ENCODE data around the gene TSFM.

The TSFM gene

DNA sequence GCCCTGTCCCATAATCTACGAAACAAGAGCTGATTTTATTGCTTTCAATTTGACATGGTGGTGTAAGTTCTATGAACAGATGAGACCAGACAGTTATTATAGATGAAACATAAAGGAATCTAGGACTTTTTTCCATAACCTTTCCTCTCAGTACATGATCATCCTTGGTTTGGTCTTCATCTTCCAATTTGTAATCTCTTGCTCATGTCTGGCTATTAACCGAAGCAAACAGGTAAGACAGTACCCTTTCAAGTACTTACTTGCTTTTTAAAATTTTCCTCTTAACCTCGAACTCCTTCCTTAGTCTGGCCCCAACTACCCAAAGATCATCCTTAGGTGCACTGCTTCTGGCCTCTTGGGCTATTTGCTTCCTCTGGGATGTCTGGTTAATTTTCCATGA lies 36.6 kb upstream of the TSFM start:
- DNase-seq = no peak

DNA sequence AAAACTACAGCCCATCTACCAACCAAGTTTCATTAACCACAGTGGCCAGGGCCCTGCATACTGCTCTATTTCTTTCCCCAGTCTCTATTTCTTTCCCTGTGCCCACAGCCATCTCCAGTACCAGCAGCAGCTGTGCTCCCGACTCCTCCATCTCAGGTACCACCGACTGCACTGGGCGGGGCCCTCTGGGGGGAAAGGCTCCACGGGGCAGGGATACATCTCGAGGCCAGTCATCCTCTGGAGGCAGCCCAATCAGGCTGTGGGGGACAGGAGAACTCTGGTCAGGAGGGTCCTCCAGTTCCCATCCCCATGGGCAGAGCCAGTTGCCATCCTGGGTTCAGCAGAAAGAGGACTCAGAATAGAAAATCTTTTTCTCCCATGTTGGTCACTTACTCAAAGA lies 33.5 kb upstream of the TSFM start:
- no peak for DNase-seq

DNA sequence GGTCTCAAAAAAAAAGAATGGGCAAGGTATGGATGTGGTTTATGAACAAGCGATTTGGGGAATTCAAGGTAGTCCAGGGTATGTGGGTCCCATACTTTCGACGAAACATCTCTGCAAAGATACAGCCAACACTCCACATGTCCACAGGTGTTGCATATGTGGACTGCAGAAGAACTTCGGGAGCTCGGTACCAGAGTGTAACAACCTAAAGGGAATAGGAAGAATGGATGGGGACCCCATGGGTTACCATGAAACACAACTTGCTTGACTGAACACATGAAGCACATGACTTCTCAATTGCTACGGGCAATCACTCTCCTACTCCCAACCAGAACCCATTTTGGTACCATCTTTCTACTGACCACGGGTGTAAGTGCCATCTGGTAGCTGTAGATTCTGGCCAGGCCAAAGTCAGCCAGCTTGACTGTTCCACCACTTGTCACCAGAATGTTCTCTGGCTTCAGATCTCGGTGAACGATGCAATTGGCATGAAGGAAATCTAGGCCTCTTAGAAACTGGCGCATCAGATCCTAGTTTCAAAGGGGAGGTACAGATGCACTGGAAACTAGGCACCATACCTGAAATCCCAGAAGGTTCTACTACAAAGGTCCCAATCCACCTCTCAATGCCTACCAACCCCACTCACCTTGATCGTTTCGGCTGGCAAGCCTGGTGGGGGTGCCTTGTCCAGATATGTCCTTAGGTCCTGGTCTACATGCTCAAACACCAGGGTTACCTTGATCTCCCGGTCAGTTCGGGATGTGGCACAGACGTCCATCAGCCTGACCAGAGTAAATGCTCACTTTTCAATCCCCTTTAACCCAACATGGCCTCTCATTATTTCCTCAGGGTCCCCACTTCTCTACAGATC lies 31.8 kb upstream of the TSFM start:
- no peak for DNase-seq

DNA sequence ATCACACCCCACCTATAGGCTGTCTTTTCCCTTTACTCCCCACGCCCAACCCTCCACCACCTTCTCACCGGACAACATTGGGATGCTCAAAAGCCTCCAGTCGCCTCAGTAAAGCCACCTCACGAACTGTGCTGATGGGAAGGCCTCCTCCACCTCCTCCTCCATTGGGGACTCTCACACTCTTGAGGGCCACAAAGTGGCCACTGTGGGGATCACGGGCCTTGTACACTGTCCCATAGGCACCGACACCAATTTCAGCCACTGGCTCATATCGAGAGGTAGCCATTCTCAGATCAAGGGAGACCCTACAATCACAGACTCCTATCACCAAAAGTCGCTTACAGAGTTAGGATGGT lies 31.2 kb upstream of the TSFM start:
- no peak for DNase-seq

DNA sequence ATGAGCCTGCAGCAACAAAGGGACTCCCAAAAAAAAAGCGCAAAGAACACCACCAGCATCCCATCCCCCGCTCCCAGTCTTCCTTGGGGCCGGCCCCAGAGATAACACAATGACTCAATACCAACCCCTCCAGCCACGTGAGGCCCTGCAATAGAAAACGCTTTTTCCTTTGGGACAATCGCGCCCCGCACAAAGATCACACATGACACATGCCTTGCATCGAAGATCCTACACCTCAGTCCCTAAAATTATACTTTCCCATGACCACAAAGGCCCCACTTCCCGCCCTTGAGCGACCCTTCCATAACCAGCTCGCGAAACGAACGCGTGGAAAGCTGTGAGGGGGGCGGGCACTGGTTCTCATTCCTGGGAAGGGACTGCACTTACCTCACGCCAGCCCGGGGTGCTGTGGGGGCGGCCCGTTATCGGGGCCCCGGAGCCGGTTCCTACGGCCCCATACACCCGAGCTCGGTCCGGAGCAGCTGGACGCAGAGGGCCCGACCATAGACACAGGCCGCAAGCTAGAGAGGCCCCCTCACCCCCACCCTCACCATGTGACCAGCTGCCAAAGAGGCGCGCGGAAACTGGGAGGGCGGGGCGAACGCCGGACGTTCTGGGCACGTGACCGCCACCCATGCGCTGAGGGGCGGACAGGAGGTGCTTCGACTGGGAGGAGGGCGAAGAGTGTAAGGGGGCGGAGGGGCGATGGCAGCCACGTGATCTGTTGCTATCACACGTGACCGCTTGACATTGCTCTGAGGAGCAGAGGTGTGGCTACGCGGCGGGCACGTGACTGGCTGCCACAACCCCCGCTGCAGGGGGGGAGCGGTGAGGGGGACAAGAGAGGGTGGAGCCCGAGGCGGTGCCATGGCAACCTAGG lies 30.6 kb upstream of the TSFM start, which contains the start of gene CDK4:
Gene CDK4 (minus strand): TSS at position 523 of the 880 bp plus-strand sequence. CDS start 593 bp downstream, outside the sequence.
- peak; percentile 97 for DNase-seq

DNA sequence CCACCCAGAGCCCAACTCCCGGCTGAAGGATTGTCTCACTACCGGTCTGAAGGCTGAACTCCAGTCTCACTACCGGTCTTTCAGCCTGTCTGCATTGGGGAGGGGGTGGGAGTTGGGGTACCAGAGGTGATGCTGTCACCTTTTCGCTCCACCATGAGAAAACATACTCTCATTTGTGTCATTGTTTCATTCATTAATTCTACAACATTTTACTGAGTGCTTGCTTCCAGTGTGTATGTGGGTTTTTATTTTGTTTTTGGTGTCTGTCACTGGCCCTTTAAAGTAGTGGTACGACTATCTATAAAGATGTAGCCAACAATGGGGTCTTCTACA lies 30.0 kb upstream of the TSFM start:
- DNase-seq = no peak

DNA sequence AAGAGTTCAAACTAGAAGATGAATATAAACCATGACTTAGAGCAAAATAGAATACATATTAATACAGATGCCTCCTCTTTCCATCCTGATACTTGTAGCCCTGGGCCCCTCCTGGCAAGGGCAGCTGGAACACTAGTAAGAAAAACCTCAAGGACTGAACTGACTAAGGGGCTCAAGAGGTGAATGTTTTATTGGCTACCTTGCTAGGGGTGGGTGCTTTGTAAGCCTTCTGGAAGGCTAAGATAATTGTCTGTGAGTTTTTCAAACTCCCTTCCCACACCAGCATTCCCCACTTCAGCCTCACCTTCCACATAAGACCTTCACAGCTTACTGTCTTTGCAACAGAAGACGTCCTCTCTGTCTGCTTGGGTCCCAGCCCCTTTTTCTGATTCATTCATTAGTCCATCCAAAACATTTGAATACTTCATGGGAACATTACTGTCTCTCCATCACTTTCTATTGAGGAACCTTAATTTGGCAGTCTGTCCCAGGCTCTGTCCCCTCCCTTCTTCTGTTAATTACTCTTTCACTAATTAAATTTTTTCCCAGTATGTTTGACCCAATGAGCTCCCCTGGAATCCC lies 28.7 kb upstream of the TSFM start:
- no peak for DNase-seq

DNA sequence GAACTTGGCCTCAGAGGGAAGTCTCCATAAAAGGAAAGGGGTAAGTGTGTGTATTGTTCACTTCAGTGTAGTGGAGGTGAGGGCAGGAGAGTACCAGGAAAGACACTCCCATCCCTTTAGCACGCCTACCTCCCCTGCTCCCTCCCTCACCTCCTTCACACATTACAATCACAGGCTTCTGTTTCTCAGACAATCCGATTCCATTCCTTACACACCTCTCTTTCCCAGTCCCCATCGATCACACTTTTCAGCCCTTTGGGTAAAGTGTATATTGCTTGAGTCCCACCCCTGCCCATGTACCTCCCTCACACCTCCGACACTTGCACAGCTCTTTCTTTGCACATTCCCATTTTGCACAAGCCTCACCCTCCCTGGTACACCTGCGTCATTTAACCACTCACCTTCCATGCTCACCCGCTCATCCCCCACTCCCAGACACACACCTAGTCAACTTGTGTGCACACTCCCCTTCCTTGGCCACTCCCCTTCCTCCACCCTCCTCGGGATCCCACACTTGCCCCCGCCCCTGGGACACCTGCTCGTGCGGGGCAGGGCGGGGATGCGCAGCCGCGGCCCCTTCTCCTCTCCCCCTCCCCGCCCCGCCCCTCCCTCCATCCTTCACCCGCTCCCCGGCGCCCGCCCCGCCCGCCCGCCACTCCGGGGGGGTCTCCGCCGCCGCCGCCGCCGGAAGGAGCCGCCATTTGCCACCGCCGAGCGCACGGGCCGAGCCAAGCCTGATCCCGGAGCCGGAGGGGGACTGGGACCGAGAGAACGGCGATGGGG lies 28.0 kb upstream of the TSFM start, which contains the start of gene MARCHF9:
Gene MARCHF9 (plus strand): TSS at position 693 of the 783 bp plus-strand sequence. CDS start 426 bp downstream, outside the sequence.
- peak; percentile 37 for DNase-seq

DNA sequence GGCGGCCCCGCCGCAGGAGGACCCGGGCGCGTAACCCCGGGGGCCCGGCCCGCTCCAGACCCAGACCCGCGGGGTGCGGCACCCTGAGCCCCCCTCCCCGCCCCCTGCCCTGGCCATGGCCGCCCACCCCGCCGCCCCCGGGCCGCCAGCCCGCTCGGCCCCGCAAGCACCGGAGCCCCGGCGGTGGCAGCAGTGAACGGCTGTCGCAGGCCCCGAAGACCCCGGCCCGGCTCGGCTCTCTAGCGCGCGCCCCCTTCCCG lies 27.5 kb upstream of the TSFM start:
- no peak for DNase-seq

DNA sequence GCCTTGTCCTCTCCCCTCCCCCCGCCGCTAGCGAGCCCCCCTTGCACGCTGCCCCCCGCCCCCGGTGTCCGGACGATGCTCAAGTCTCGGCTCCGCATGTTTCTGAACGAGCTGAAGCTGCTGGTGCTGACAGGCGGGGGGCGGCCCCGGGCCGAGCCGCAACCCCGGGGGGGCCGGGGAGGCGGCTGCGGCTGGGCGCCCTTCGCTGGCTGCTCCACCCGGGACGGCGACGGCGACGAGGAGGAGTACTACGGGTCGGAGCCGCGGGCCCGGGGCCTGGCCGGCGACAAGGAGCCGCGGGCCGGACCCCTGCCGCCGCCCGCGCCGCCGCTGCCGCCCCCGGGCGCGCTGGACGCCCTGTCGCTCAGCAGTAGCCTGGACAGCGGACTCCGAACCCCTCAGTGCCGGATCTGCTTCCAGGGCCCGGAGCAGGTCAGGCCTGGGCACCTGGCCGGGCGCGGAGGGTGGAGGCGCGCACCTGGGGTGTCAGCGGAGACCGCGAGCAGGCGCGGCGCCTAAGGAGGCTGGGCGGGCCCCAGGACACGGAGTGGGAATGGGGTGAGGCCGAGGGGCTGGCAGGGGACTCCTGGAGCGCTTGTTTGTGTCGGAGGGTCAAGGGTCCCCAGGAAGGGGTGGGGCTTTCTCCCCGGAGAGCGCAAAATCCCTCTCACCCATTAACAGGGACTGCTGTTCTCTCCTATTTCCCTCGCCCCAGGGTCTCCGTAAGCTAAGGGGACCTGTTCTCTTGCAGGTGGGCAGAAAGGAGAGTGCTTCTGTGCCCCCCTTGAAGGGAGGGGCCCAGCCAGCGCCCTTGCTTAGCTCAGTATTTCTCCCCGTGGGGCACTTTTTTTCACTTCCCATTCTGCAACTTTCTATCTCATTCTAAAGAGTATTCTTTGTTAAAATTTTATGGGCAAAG lies 26.9 kb upstream of the TSFM start:
- DNase-seq = no peak

DNA sequence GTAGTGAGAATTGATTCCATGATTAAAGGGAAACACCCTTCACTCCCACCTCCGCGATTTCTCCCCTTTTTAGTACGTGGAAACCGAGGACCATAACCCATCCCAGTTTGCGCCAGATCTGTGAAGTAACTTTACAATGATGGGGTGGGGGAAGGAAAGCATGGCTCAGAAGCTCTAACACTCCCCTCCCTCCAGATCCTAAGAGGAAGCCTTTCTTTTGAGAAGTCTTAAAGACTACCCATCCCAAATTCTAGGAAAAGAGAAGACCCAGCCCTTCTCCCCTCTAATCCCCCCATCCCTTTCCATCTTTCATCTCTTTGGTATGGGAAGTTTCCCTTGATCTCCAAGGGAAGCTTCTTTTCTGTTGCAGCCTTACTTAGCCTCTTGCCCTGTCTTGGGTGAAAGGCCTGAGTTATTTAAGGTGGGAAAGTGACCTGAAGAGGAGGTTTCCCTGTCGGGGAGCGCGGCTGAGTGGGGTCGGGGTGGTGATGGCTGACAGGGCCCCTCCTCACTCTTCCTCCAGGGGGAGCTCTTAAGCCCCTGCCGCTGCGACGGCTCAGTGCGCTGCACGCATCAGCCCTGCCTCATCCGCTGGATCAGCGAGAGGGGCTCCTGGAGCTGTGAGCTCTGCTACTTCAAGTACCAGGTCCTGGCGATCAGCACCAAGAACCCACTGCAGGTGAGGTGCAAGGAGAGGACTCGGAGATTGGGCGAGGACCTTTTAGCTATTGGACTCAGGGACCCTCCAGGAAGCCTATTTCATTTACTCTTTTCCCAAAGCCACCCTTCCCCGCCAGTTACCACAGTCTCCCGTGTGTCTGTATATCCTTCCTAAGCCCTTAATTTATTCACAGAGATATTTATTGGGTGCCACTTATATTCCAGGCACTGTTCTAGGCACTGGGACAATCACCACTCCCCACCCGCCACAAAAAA lies 25.9 kb upstream of the TSFM start:
- DNase-seq = no peak

DNA sequence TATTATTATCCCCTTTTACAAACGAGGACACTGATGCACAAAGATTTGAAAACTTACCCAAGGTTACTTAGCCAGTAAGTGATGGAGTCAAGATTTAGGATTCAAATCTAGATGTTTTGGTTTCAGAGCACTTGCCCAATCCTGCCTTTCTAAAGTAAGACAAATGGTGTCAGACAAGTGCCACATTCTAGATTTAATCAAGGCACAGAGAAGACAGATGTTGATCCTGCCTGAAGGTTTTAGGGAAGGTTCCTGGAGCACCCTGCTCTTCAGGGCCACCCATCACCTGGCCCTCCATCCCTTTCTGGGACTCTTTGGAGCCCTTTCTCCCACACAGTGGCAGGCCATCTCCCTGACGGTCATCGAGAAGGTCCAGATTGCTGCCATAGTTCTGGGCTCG lies 24.8 kb upstream of the TSFM start:
- no peak for DNase-seq

DNA sequence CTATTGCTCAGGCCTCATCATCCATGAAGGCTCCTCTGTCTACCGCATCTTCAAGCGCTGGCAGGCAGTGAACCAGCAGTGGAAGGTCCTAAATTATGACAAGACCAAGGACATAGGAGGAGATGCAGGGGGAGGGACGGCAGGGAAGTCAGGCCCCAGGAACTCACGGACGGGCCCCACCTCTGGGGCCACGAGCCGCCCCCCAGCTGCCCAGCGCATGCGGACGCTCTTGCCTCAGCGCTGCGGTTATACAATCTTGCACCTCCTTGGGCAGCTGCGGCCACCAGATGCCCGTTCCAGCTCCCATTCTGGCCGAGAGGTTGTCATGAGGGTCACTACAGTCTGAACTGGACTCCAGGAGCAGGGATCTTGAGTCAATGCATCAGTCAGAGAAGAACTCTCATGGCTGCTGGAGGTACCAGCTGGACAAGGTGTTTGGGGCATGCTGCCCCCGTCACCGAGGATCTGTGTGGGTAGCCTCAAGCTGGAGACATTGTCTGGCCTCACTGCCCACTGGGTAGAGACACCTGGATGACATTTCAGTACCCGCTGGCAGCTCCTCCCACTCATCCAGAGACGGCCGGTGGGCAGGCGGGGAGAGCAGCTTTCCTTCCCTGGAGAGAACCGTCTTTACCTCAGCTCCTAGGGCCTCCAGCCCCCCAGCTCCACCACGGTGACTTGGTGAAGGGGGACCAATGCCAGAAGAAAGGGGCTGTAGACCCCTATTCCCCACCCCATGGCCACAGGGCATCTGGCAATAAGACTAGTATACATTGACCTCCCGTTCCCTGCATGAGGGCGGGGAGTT lies 23.8 kb upstream of the TSFM start:
- DNase-seq = no peak

DNA sequence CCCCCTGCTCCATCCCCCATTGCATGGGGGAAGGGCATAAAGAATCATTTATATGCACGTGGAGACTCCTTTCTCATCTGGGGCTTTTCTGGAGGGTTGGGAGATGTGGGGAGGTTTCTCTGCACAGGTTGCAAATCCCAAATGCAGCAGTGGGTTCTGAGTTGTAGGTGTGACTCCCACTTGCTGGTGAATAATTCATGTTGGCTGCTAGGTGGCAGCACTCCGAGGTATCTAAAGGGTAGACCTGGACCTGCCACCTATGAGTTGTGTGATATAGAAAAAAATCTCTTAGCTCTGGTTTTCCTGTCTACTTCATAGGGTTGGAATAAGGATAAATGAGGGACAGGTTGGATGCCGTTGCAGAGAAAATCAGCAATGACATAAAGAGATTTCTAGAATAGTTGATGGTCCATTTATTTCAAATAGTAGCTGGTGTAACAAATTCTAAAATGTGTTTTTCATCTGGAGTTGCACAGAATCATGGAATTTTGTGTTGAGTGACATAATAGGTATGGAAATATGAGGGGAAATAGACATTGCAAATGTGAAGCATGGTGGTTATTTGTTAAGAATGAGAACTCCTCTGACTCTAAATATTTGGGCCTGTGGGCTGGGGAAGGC lies 23.1 kb upstream of the TSFM start:
- no peak for DNase-seq

DNA sequence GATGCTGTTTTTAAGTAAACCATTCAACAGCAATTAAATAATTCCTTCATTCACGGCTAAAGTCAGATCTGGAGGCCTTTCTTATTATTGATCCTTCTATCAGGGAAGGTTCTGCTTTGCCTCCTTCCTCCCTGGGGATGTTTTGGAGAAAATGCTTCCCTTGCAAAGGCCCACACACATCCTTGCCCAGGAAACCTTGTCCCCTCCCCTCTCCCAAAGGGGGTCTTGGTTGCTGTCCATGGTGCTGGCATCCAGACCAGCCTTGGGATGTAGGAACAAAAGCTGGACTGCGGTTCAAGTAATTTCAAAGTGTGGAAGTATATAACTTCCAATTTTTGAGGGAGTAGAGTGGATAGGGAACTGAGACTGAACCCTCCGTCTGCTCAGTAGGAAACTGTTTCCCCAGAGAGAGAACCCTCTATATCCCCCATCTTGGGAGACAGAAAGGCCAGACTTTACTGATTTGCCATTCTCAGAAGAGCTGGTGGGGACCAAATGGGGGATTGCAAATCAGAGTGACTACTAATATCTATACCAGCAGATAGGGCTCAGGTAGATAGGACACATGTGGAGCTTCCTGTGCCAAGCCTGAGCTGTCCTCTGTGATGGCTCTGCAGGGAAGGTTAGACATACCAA lies 22.1 kb upstream of the TSFM start:
- no peak for DNase-seq

DNA sequence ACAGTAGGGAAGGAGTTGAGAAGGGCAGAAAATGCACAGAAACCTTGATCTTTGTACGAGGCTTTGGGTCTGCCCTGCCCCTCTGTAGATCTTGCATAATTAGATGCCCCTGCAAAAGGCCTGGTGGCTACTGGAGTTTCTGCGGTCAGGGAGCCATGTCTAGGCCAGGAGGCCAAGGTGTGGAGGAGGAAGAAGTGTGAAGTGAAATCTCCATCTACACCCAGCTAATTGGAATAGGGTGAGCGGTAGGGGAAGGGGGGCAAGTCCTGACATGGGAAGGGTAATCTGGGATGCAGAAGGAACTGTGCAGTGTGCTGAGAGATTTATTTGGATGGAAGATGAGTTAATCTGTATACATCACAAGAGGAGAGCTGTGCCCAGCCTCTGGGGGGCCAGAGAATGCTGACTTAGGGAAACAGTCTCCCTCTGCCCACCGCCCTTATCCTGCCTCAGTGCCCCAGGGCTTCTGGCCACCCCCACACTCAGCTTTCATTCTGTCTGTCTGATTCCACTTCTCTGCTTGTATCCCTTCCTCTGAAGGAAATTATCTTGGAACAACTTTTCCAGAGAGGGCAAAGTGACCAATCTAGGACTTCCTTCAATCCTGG lies 21.1 kb upstream of the TSFM start:
- DNase-seq = no peak

DNA sequence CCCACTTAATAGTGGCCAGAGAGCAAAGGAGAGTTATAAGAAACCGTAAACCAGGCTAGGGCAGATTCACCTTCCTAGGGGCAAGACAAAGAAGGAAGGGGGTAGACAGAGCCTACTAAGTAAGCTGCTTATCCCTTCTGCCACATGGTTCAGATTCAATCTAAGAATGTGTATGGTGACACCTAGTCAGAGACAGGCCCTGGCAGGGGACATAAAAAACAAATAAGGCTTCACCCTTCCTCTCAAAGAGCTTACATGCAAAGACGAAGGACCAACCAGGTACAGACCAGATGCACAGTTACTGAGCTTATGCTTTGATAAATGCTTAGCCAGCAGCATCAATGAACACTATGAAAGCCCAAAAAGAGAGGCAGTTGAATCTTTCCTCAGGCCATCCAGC lies 20.1 kb upstream of the TSFM start:
- no peak for DNase-seq

DNA sequence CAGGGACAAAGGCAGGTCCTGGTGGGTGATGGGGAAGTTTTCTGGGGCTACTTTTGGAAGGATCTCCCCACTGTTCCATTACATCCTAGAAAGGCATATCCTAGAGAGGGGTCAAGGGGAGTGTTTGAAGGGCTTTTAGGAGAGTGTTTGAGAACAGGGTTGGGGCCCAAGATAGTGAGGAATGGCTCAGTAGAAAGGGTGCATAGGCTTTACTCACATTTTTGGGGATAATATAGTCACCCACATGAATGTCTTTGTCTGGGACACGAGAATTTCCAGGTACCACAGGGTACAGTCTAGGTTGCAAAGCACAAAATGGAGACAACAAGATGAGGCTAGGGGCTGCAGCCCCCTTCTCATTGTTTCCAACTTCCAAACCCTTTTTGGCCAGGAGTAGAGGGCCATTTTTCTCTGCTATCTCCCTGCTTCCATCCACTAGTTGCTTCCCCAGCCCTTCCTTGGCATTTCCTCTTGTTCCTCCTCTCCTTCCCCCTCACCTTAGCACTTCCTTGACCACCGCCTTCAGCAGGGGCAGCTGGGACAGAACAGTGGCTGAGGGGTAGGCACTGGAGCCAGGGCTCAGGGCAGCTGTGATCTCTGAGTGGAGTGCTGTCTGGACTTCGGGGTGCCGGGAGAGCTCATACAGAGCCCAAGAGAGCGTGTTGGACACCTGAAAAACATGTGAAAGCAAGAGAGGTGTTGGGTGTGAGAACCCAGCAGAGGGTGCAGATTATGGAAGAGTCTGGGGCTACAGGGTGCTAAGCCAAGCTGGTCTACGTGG lies 18.5 kb upstream of the TSFM start:
- no peak for DNase-seq
